ENCODE measurements around the gene PIK3C2B.

PIK3C2B gene

GRCh38 chr1:204506969-204507316 is 12.3 kb upstream of the PIK3C2B start:
- DNase-seq (ENCODE audit: low read depth), result peak; percentile 86
- no peak for TF ChIP-seq CTCF (IDR thresholded peaks at IDR 0.05; ENCODE audit: insufficient read depth, low read depth, low read length, missing control alignments)
- peak overlapping the region; percentile 61 for H3K4me3 ChIP-seq (ENCODE audit: low read length)

DNA sequence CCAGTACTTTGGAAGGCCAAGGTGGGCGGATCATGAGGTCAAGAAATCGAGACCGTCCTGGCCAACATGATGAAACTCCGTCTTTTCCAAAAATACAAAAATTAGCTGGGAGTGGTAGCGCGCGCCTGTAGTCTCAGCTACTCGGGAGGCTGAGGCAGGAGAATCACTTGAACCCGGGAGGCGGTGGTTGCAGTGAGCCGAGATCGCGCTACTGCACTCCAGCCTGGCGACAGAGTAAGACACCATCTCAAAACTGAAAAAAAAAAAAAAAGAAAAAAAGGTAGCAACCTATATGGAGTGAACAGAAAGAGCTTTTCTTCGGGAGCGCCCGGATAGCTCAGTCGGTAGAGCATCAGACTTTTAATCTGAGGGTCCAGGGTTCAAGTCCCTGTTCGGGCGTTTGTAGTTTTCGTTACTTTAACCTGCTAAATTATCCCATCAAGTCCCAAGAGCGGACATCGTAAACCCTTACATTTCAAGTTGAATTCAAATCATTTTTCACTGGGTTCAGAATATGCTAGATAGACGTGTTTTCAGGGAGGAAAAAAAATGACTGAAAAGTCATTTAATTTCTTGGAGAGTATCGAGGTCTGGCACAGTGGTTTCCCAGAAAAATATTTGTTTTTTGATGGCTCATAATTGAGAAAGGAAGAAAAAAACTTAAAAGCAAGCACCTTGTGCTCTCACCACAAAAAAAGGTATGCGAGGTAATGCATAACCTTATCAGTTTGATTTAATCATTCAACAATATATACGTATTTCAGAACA is 11.8 kb upstream of the PIK3C2B start:
- H3K4me3 ChIP-seq (ENCODE audit: low read length), result peak overlapping the region; percentile 61
- TF ChIP-seq CTCF (IDR thresholded peaks at IDR 0.05; ENCODE audit: insufficient read depth, low read depth, low read length, missing control alignments), result no peak

GRCh38 chr1:204505674-204506200 is 11.1 kb upstream of the PIK3C2B start:
- TF ChIP-seq CTCF (IDR thresholded peaks at IDR 0.05; ENCODE audit: insufficient read depth, low read depth, low read length, missing control alignments), result no peak
- H3K4me3 ChIP-seq (ENCODE audit: low read length), result peak overlapping the region; percentile 61
- DNase-seq (ENCODE audit: low read depth), result peak; percentile 37

More for the DNA sequence above, 11.8 kb upstream of the PIK3C2B start:
- peak; percentile 84 for DNase-seq (ENCODE audit: low read depth)

- no peak for TF ChIP-seq CTCF (IDR thresholded peaks at IDR 0.05; ENCODE audit: insufficient read depth, low read depth, low read length, missing control alignments)
- no peak overlapping the region for H3K4me3 ChIP-seq (ENCODE audit: low read length)
- DNase-seq (ENCODE audit: low read depth), result no peak
Observed at GRCh38 chr1:204503913-204504519, 9.4 kb upstream of the PIK3C2B start.

GRCh38 chr1:204503122-204503912 is 8.7 kb upstream of the PIK3C2B start:
- DNase-seq (ENCODE audit: low read depth), result peak; percentile 75
- H3K4me3 ChIP-seq (ENCODE audit: low read length), result no peak overlapping the region
- TF ChIP-seq CTCF (IDR thresholded peaks at IDR 0.05; ENCODE audit: insufficient read depth, low read depth, low read length, missing control alignments), result peak; percentile 59

GRCh38 chr1:204502241-204502640 is 7.6 kb upstream of the PIK3C2B start:
- DNase-seq (ENCODE audit: low read depth), result no peak
- no peak overlapping the region for H3K4me3 ChIP-seq (ENCODE audit: low read length)
- no peak for TF ChIP-seq CTCF (IDR thresholded peaks at IDR 0.05; ENCODE audit: insufficient read depth, low read depth, low read length, missing control alignments)
